Neural progenitor cell (in vitro differentiated cells): ENCODE results near the gene OR10J5.

Experiments used
- EZH2 ChIP-seq: fragments of 200-600 bp; sonication (generic); IDR thresholded peaks from 2 replicates; pipeline ENCODE4 v1.6.1; 2017; ENCODE audit warnings: antibody characterized with exemption, mild to moderate bottlenecking, moderate library complexity
- TF ChIP-seq, protein P1 (sequence below): fragments of 200-600 bp; sonication (generic); IDR thresholded peaks from 2 replicates; pipeline ENCODE4 v1.5.1; 2017; ENCODE audit warnings: antibody characterized with exemption, mild to moderate bottlenecking

GRCh38 chr1:159554696-159555095 lies 18.9 kb upstream of the OR10J5 start:
- TF ChIP-seq, protein P1, sequence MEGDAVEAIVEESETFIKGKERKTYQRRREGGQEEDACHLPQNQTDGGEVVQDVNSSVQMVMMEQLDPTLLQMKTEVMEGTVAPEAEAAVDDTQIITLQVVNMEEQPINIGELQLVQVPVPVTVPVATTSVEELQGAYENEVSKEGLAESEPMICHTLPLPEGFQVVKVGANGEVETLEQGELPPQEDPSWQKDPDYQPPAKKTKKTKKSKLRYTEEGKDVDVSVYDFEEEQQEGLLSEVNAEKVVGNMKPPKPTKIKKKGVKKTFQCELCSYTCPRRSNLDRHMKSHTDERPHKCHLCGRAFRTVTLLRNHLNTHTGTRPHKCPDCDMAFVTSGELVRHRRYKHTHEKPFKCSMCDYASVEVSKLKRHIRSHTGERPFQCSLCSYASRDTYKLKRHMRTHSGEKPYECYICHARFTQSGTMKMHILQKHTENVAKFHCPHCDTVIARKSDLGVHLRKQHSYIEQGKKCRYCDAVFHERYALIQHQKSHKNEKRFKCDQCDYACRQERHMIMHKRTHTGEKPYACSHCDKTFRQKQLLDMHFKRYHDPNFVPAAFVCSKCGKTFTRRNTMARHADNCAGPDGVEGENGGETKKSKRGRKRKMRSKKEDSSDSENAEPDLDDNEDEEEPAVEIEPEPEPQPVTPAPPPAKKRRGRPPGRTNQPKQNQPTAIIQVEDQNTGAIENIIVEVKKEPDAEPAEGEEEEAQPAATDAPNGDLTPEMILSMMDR, result no peak
- TF ChIP-seq EZH2, result no peak
